ENCODE data around the gene CPLX3.
"Not testable (repeated sequence)": the region's sequence is repeated elsewhere in the genome, so short reads cannot be mapped to it uniquely, and the experiment has no call there.

Gene CPLX3

DNA sequence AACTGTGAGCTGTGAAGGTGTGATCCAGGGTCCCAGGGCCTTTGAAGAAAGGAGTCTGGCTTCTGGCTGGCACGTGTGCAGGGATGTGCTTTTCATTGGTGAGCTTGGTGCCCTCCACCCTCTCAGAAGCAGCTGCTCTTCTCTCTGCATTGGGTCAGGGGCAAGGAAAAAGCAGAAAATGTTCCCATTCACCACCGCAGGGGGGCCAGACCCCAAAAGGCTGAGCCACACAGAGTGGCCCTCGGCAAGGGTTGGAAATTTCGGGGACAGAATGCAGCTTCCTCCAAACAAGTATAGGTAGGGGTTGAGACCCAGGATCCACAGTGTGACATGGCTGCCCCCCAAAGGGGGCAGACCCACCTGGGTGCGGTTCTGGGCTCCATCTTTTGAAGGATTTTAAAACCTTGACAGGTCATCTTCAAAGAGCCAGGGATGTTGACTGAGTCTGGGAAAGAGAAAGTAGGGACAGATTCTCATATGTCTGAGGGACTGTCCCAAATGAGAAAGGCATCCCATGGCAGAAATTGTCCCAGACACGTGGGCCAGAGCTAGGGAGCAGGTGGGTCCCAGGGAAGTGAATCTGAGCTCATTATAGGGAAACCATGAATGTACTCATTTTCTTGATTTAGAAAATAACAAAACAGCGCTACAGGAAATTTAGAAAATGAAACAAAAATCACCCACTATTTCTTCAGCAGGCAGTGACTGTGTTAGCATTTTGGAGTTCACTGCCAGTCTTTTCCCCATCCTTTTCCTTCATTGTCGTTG, 41.8 kb upstream of the CPLX3 start:
- peaks cover 83% of the 10 kb centered on the region for H3K4me1 Mint-ChIP-seq (ENCODE audit: low read depth)
- peak overlapping the region; percentile 97 for H3K4me3 Mint-ChIP-seq
- intact Hi-C loops (cut with micrococcal nuclease) = loop anchor here (5.0 kb wide), 1 partner anchor 668 kb away; the partner anchor contains the start of gene SIN3A
- no peaks in the 10 kb centered on the region for H3K27me3 Mint-ChIP-seq
- no peaks in the 10 kb centered on the region for H3K9me3 Mint-ChIP-seq
- H3K27ac Mint-ChIP-seq = peak overlapping the region; percentile 93
- peaks cover 46% of the 10 kb centered on the region for H3K36me3 Mint-ChIP-seq (ENCODE audit: low read depth)

DNA sequence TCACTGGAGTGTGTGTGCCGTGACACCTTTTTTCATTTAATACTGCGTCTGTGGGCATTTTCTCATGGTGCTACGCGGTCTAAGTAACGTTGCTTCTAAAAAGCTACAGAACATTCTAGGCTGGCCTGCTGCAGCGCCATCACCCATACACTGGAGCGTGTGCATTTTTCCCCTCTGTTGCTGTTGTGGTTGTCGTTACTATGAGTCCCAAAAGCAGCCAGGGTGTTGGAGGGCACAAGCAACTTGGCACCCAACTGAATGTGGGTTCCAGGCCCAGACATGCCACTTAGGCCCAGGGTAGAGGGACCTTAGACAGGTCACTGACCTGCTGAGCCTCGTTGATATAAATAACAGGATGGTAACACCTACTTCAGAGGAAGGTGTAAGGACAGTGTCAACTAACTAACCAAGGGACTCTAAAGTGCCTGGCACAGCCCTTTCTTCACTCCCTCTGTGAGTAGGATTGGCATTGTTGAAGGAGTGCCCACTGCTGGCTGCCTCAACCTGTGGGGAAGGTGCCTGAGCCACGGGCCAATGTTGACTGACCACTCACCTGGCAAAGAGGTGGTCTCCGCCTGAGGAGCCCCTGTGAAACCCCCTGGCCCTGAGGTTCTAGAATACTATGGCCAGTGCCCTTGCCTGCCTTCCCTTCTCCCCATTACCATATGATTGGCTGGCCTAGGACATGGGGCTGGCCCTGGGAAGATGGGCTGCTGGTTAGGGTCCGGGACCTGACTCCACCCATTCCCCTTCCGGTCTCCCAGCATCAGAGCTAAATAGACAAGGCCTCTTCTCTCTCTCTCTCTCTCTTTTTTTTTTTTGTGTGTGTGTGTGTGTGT, 41.0 kb upstream of the CPLX3 start:
- no peaks in the 10 kb centered on the region for H3K27me3 Mint-ChIP-seq
- intact Hi-C loops (cut with micrococcal nuclease) = loop anchor here (2.0 to 5.0 kb wide), 2 partner anchors 15 to 667 kb away; partner anchors contain the start of gene SIN3A
- H3K9me3 Mint-ChIP-seq = no peaks in the 10 kb centered on the region
- H3K4me1 Mint-ChIP-seq (ENCODE audit: low read depth) = peaks cover 83% of the 10 kb centered on the region
- H3K4me3 Mint-ChIP-seq = peak overlapping the region; percentile 97
- H3K27ac Mint-ChIP-seq = peak overlapping the region; percentile 93
- H3K36me3 Mint-ChIP-seq (ENCODE audit: low read depth) = peaks cover 52% of the 10 kb centered on the region

DNA sequence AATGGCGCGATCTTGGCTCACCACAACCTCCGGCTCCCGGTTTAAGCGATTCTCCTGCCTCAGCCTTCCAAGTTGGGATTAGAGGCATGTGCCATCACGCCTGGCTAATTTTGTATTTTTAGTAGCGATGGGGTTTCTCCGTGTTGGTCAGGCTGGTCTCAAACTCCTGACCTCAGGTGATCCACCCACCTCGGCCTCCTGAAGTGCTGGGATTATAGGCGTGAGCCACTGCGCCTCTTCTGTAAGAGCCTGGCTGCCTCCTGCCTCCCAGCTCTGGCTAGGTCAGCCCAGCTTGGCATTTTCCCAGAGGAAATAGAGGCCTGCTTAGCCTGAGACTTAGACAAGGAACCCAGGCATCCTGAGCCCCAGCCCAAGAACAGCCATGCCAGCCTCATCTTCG, 40.3 kb upstream of the CPLX3 start:
- H3K4me1 Mint-ChIP-seq (ENCODE audit: low read depth) = peaks cover 82% of the 10 kb centered on the region
- H3K36me3 Mint-ChIP-seq (ENCODE audit: low read depth) = peaks cover 58% of the 10 kb centered on the region

DNA sequence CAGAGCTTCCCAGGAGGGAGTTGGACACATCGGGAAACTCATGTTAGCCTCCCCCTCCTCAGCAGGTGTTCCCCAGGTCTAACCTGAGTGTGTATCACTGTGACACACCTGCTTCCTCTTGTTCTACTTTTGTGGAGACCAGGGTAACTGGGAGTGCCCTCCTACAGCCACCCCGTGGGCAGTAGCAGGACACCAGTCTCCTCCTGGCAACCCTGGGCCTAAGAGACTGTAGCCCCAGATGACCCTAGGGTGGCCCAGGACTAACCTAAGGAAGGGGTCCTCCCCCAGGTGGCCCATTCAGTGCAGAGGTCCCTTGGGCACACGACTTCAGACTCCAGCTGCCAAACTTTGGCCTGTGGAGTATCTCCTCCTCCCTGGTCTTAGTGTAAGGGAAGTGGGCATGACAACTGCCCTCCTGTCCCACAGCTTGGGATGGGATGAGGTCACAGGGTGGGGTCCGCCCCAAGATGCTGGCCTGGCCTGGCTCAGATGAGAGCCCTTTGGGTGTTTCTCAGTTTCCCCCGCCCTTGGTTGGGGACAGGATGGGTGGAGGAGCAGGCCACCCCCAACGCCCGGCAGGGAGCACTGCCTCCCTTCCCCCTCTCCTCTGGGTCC, 39.8 kb upstream of the CPLX3 start:
- Mint-ChIP-seq H3K27me3 (no peaks in the 10 kb centered on the region), H3K27ac (peak overlapping the region; percentile 93), H3K4me1 (ENCODE audit: low read depth) (peaks cover 82% of the 10 kb centered on the region), H3K9me3 (no peaks in the 10 kb centered on the region), H3K4me3 (peak overlapping the region; percentile 97), H3K36me3 (ENCODE audit: low read depth) (peaks cover 63% of the 10 kb centered on the region)
- intact Hi-C loops (cut with micrococcal nuclease) = loop anchor here (2.0 to 5.0 kb wide), 2 partner anchors 14 to 666 kb away; partner anchors contain the start of gene SIN3A

More for the DNA sequence above, 40.3 kb upstream of the CPLX3 start:
- H3K4me3 Mint-ChIP-seq = peak overlapping the region; percentile 97
- intact Hi-C loops (cut with micrococcal nuclease) = loop anchor here (2.0 to 5.0 kb wide), 2 partner anchors 15 to 666 kb away; partner anchors contain the start of gene SIN3A
- H3K27ac Mint-ChIP-seq = peak overlapping the region; percentile 93
- not testable (repeated sequence) for H3K27me3 Mint-ChIP-seq, H3K9me3 Mint-ChIP-seq

DNA sequence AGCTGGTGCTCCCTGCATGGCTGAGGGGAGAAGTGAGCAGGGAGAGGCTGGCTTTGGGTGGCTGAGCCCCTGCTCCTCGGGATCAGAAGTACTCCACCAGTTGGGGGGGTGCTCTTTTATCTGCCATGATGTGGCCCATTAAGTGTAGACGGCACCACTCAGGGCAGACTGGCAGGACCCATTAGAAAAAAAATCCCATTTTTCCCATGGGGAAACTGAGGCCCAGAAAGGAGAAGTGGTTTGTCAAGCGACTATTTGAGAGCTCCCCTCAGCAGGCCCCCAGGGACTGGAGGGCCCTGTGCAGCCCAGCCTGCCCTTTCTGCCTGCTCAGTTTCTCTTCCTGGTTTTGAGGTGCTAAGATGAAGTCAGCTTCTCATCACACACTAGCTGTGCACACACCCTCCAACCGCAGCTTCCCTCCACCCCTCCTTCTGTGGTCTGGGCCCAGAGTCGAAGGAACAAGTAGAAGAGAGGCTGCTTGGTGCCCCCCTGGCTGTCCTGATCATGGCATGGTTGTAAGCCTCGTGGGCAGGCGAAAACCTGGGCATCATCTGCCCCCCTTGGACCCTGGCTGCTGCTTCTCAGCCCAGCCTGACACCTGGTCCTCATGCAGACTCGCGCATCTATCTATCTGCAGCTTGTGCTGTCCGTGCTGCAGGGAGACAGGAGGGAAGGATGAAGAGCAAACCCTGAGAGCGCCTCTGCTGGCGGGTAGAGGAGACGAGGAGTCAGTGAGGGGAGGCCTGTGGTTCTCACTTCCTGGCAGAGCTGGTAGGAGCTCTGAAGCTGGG, 39.0 kb upstream of the CPLX3 start:
- no peaks in the 10 kb centered on the region for H3K27me3 Mint-ChIP-seq
- H3K27ac Mint-ChIP-seq = peak overlapping the region; percentile 93
- peaks cover 70% of the 10 kb centered on the region for H3K36me3 Mint-ChIP-seq (ENCODE audit: low read depth)
- peaks cover 90% of the 10 kb centered on the region for H3K4me1 Mint-ChIP-seq (ENCODE audit: low read depth)
- no peaks in the 10 kb centered on the region for H3K9me3 Mint-ChIP-seq
- H3K4me3 Mint-ChIP-seq = peak overlapping the region; percentile 97
- intact Hi-C loops (cut with micrococcal nuclease) = loop anchor here (2.0 to 5.0 kb wide), 2 partner anchors 13 to 665 kb away; partner anchors contain the start of gene SIN3A

DNA sequence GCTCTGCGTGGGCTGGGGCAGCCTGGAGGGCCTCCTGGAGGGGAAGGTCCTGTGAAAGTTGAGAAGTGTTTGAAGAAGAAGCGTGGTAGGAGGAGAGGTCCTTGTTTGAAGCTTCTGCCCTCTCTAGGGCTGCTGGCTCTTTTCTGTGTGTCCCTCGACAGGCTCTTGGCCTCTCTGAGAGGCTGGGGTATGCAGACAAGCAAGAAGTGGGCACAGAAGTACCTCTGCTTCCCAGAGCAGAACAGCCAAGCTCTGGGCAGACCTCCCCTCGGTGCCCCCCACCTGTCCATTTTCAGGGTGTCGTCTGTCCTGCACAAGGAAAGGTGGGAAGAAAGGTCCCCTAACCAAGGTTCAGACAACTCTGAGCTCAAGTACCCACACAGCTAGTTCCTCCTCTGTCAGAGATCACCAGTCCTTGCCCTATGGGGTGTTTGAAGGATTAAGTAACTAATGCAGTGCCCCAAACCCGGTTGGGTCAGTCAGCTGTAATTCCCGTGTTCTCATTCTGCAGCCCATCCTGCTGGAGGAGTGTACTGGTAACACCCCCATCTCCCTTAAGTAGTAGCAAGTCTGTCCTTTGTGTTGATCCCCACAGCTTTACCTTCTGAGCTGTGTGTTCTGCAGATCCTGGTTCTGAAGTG, 38.3 kb upstream of the CPLX3 start:
- H3K27me3 Mint-ChIP-seq = no peaks in the 10 kb centered on the region
- H3K4me3 Mint-ChIP-seq = peak overlapping the region; percentile 97
- H3K36me3 Mint-ChIP-seq (ENCODE audit: low read depth) = peaks cover 70% of the 10 kb centered on the region
- H3K4me1 Mint-ChIP-seq (ENCODE audit: low read depth) = peaks cover 97% of the 10 kb centered on the region
- no peaks in the 10 kb centered on the region for H3K9me3 Mint-ChIP-seq
- H3K27ac Mint-ChIP-seq = peak overlapping the region; percentile 93
- intact Hi-C loops (cut with micrococcal nuclease) = loop anchor here (5.0 kb wide), 1 partner anchor 664 kb away; the partner anchor contains the start of gene SIN3A

DNA sequence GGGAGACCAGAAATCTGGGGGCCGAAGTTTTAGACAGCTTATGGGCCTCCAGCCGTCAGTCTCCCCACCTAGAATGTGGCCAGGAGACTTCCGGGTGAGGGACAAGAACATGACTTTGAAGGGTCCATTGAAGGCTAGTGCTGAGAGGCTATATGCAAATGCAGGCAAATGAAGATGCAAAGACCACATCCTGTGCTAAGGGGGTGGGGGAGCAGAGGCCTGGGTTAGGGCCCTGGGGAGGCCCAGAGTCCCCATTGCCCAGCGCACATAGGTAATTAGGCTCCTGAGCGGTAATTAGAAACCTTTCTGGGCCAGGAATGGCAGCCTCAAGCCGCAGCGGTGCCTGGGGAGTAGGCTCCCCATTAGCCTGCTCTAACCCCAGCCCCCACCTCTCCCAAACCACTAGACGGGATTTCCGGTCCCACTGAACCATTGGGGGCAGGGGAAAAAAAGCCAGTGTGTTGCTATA, 37.7 kb upstream of the CPLX3 start:
- Mint-ChIP-seq H3K36me3 (ENCODE audit: low read depth) (peaks cover 70% of the 10 kb centered on the region), H3K27me3 (no peaks in the 10 kb centered on the region)
- intact Hi-C loops (cut with micrococcal nuclease) = loop anchor here (5.0 kb wide), 1 partner anchor 664 kb away; the partner anchor contains the start of gene SIN3A

DNA sequence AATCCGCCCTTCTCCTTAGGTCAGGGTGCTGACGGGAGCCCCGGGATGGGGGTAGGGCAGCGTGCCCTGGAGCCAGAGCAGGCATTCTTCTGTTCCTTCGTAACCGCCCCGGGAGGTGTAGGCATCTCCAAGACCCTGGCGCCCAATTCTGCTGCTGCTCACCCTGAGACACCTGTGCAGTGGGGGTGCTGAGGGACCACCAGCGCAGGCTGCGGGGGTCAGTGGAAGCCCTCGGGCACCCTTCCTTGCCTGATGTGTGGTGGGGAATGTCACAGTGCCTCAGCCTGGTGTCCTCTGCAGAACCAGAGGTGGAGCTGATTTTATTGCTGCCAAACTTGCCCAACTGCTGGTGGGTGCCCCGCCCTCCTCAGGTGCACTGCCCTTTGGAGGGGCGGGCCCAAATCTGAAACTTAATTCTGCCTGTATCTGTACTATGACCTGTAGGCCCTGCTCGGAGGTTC, 37.2 kb upstream of the CPLX3 start:
- H3K27ac Mint-ChIP-seq = peak overlapping the region; percentile 93
- H3K36me3 Mint-ChIP-seq (ENCODE audit: low read depth) = peaks cover 66% of the 10 kb centered on the region
- intact Hi-C loops (cut with micrococcal nuclease) = loop anchor here (5.0 kb wide), 1 partner anchor 663 kb away; the partner anchor contains the start of gene SIN3A
- H3K4me1 Mint-ChIP-seq (ENCODE audit: low read depth) = peaks cover 93% of the 10 kb centered on the region
- no peaks in the 10 kb centered on the region for H3K9me3 Mint-ChIP-seq
- peak overlapping the region; percentile 97 for H3K4me3 Mint-ChIP-seq
- no peaks in the 10 kb centered on the region for H3K27me3 Mint-ChIP-seq

More for the DNA sequence above, 37.7 kb upstream of the CPLX3 start:
- H3K4me3 Mint-ChIP-seq = peak overlapping the region; percentile 97
- H3K4me1 Mint-ChIP-seq (ENCODE audit: low read depth) = peaks cover 97% of the 10 kb centered on the region
- peak overlapping the region; percentile 93 for H3K27ac Mint-ChIP-seq
- H3K9me3 Mint-ChIP-seq = no peaks in the 10 kb centered on the region

DNA sequence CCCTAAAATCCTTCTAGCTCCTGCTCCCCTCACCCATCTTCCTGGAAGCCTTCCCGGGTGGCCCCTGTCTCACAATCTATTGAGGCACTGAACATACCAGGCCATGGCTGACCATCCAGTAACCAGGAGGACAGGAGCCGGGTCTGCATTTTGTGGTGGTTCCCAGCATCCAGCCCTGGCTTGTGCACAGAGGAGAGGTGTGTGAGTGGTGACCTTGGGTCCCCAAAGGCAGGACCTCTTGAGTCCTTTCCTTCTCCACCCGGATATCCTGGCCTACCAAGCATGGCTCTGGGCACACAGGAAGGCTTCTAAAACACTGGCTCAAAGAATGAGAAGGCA, 36.7 kb upstream of the CPLX3 start:
- Mint-ChIP-seq H3K27ac (peak overlapping the region; percentile 93), H3K4me3 (peak overlapping the region; percentile 97), H3K9me3 (no peaks in the 10 kb centered on the region), H3K27me3 (no peaks in the 10 kb centered on the region), H3K36me3 (ENCODE audit: low read depth) (peaks cover 64% of the 10 kb centered on the region), H3K4me1 (ENCODE audit: low read depth) (peaks cover 93% of the 10 kb centered on the region)
- intact Hi-C loops (cut with micrococcal nuclease) = loop anchor here (5.0 kb wide), 1 partner anchor 663 kb away; the partner anchor contains the start of gene SIN3A

DNA sequence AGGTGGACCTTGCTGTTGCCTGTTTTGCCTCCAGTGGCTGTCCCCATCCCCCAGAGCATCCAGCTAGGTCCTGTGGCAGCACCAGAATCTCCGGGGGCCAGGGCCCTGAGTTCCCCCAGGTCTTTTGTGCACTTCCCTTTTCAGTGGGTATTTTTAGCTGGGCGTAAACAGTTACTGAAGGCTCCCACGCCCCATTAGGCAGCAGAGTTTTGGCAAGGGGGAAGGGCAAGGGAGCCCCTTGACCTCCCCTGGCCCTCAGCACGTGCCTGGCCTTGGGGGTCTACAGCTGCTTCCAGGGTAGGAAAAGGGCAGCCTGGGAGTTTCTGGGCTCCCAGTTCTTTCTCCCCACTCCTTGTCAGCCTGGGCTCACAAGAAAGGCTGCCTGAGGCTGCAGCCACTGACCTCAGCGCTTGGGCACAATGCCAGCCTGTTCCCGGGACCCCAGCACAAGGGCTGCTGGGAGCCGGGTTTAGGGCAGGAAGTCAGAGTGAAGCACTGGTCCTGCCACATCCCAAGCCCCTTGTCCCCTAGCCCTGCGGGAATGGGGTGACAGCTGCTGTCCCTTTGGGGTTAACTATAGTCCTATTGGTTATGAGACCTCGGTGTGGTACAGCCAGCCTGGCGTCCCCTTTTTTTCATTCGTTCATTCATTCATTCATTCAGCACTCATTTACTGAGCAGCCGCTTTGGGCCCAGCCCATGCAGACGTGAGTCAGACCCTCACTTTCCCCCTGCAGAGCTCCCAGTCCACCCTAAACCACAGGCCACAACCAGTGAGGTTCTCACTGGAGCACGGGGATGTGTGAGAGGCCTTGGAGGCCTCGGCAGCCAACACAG, 36.1 kb upstream of the CPLX3 start:
- peak overlapping the region; percentile 97 for H3K4me3 Mint-ChIP-seq
- peaks cover 93% of the 10 kb centered on the region for H3K4me1 Mint-ChIP-seq (ENCODE audit: low read depth)
- H3K27ac Mint-ChIP-seq = peak overlapping the region; percentile 93
- intact Hi-C loops (cut with micrococcal nuclease) = no loop called here
- no peaks in the 10 kb centered on the region for H3K27me3 Mint-ChIP-seq
- H3K36me3 Mint-ChIP-seq (ENCODE audit: low read depth) = peaks cover 64% of the 10 kb centered on the region
- no peaks in the 10 kb centered on the region for H3K9me3 Mint-ChIP-seq

DNA sequence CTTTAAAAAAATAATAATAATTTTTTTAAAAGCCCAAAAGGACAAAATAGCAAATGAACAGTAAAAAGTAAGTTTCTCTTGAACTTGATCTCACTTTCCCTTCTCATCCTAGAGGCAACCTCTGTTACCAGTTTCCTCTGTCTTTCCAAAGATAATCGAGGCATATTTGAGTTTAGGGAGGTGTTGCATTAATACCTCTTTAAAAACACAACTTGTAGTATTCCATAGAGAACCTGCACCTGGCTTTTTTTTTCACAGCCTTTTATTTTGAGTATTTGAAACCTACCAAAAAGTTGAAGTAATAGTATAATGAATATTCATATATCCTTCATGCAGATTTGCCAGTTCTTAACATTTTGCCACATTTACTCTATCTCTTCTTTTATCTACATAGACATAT, 35.4 kb upstream of the CPLX3 start:
- no peaks in the 10 kb centered on the region for H3K27me3 Mint-ChIP-seq
- H3K9me3 Mint-ChIP-seq = no peaks in the 10 kb centered on the region
- intact Hi-C loops (cut with micrococcal nuclease) = no loop called here
- H3K27ac Mint-ChIP-seq = peak overlapping the region; percentile 93
- peaks cover 64% of the 10 kb centered on the region for H3K36me3 Mint-ChIP-seq (ENCODE audit: low read depth)
- H3K4me1 Mint-ChIP-seq (ENCODE audit: low read depth) = peaks cover 93% of the 10 kb centered on the region
- H3K4me3 Mint-ChIP-seq = no peak overlapping the region

DNA sequence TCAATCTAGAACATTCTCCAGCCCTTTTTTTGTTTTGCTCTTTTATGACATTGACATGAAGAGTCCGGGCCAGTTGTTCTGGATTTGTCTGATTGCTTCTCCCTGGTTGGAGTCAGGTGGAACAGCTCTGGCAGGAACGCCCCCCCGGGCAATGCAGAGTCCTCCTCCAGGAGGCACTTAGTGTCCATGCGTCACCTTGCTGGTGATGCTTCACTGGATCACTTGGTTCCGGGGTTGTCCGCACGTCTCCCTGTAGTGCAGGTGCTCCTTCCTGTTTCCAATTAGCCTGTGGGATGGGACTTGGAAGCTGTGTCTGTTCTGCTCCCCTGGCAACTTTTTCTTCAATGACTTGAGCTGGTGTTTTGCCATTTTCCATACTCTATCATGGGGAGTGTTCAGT, 34.8 kb upstream of the CPLX3 start:
- Mint-ChIP-seq H3K27ac (peak overlapping the region; percentile 45), H3K27me3 (no peaks in the 10 kb centered on the region), H3K36me3 (ENCODE audit: low read depth) (peaks cover 69% of the 10 kb centered on the region), H3K9me3 (no peaks in the 10 kb centered on the region), H3K4me1 (ENCODE audit: low read depth) (peaks cover 91% of the 10 kb centered on the region), H3K4me3 (peak overlapping the region; percentile 41)
- intact Hi-C loops (cut with micrococcal nuclease) = no loop called here

Data from dendritic cell treated with granulocyte-macrophage colony-stimulating factor and Interleukin-4, amounts not matched to agents 40 ng/mL and 50 ng/mL, for 4 days (primary cell).